Choroid plexus epithelial cell (primary cell): Measurements from ENCODE around the gene PSMG4.
"Not testable (repeated sequence)": the region's sequence is repeated elsewhere in the genome, so short reads cannot be mapped to it uniquely, and the experiment has no call there.

Experiments
- DNase-seq: peaks from one replicate; pipeline ENCODE4 v3.0.0-alpha.2; 2010; ENCODE audit warnings: low read depth
- H3K4me3 ChIP-seq: 2 replicates; pipeline ENCODE4 v1.5.1; 2011; ENCODE audit warnings: low read depth, mild to moderate bottlenecking, control low read depth, low read length, moderate library complexity
- TF ChIP-seq, protein P1 (sequence below): conservative IDR thresholded peaks from 2 replicates; pipeline ENCODE4 v1.5.1; 2011; ENCODE audit warnings: low read depth, mild to moderate bottlenecking, control low read depth, inconsistent platforms, low read length, moderate library complexity

The PSMG4 gene

DNA sequence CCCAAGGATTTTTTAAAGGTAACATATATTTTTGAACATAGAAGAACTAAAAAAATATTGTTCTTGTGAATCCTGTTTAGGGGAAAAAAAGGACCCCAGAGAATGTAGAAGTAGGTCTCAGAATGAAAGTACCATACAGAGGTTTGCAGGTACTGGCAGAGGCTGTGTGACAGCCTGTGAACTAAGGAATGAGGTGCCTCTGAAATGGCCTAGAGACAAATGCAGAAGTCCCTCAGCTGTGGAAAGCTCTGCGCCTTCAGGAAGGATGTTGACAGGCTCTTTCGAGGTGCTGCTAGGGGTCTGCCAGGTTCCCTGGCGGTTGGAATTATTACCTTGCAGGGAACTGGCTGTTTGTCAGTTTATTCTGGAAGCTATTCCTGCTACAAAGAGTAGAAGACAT, 22.7 kb upstream of the PSMG4 start:
- DNase-seq, result no peak
- H3K4me3 ChIP-seq, result no peak overlapping the region
- TF ChIP-seq, protein P1, sequence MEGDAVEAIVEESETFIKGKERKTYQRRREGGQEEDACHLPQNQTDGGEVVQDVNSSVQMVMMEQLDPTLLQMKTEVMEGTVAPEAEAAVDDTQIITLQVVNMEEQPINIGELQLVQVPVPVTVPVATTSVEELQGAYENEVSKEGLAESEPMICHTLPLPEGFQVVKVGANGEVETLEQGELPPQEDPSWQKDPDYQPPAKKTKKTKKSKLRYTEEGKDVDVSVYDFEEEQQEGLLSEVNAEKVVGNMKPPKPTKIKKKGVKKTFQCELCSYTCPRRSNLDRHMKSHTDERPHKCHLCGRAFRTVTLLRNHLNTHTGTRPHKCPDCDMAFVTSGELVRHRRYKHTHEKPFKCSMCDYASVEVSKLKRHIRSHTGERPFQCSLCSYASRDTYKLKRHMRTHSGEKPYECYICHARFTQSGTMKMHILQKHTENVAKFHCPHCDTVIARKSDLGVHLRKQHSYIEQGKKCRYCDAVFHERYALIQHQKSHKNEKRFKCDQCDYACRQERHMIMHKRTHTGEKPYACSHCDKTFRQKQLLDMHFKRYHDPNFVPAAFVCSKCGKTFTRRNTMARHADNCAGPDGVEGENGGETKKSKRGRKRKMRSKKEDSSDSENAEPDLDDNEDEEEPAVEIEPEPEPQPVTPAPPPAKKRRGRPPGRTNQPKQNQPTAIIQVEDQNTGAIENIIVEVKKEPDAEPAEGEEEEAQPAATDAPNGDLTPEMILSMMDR, result no peak

DNA sequence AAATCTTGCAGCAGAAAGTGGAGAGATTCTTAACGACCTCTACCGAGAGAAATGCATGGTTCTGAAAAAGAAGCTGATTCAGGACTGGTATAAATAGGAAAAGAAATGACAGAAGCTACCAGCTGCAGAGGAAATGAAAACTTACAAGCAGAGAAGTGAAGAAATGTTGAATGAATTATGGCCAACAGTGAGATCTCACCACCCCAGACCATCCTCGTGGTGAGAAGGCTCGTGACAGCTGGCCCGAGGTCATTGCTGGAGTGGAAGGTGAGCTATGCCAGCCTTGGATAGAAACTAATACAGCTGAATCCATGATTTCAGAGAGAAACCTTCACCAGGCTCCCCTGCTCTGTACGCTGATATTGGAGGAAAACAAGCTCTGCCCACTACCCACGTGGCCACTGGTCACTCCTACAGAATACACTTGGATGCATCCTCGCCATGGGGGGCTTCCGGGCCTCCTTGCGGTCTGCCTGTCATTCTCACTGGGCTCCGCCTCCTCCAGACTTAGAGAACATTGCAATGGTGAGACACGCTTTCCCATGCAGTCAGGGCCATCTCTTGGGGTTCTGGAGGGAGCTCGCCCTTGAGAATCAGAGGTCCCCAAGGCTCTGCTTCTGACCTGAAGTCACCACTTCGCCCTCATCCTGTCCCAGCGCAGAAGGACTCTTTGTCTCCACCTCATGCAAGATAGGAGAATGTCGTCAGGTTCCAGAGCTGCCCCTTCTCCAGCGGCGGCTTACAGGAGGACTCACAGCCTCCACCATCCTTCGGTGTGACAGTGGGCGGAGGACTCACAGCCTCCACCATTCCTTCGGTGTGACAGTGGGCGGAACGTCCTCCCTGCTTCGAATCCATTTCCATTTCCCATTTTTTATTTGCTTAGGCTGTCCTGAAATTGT, 20.7 kb upstream of the PSMG4 start:
- no peak overlapping the region for H3K4me3 ChIP-seq
- peak; percentile 59 for DNase-seq
- TF ChIP-seq, protein P1, result no peak

DNA sequence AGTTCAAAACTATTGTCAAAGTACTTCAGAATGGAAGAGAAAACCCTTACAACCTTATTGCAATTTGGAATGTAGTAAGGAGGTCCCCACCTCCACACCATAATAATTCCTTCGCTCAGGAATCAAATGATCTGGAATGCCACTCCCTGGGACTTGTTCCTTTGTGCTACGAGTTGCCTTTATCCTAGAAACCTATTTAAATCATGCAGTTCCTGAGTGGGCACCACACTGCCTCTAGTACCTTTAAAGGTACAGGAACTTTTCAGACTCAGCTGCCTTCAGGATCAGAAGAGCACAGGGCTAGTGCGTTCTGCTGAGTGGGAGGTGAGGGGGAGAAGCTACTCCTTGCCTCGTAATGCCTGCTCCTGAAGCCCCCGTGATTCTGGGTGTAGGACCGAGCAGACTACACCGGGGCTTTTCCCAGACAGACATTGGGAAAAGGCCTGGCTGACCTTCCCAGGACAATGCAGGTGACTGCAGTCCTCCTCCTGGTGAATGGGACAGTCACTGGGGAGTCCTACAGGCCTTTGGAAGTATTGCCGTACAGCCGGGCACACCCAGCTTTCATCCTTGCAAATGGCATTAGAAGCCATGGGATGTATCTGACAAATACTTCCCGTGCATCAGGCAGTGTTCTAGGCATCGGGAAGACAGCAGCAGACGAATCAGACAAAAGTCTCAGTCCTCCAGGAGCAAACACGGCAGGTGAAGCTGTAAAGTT, 19.5 kb upstream of the PSMG4 start:
- DNase-seq, result no peak
- no peak overlapping the region for H3K4me3 ChIP-seq
- TF ChIP-seq, protein P1, result peak; percentile 18

DNA sequence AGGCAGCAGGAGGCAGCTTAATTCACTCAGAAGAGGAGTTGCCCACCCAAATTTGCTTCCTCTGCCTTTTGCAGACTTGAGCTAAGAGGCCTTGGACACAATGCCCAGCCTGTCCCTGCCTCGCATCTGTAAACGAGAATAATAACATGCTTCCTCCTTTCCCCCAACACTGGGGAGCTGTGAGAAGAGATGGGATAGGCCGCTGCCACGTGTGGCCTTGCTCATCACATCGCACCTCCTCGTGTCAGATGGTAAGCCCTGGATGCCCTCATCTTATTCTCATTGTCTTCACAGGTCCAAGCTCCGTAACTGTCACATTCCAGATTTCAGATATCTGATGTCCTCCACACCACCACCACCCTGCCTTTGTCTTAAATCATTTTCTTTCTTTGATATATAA, 18.2 kb upstream of the PSMG4 start:
- H3K4me3 ChIP-seq, result no peak overlapping the region
- no peak for DNase-seq
- TF ChIP-seq, protein P1, result no peak

DNA sequence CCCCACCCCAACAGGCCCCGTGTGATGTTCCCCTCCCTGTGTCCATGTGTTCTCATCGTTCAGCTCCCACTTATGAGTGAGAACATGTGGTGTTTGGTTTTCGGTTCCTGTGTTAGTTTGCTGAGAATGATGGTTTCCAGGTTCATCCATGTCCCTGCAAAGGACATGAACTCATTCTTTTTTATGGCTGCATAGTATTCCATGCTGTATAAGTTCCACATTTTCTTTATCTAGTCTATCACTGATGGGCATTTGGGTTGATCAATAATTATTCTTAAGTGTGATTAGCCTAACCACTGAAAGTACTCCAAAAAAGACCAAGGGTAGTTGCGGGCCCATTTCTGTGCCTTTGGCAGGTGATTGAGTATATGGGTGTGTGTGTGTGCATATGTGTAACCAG, 17.0 kb upstream of the PSMG4 start:
- H3K4me3 ChIP-seq, DNase-seq: not testable (repeated sequence)

DNA sequence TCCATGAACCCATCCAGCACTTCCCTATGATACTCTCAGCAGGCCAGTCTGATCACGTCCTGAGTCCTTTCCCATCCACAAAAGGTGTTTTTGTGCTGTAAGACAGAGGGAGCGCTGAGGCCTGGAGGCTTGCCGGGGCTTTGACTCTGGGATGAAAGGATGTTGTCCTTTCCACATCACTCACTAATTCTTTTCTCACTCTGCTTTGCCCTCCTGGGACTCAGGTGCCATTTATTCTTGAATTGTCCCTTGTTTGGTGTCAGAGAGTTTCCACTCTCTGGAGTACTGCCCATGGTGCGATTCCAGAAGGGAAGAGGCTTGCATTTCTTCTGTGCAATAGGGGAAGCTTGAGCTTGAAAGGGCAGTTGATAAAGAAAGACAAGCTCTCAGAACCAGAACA, 16.0 kb upstream of the PSMG4 start:
- no peak overlapping the region for H3K4me3 ChIP-seq
- no peak for DNase-seq
- TF ChIP-seq, protein P1, result no peak

DNA sequence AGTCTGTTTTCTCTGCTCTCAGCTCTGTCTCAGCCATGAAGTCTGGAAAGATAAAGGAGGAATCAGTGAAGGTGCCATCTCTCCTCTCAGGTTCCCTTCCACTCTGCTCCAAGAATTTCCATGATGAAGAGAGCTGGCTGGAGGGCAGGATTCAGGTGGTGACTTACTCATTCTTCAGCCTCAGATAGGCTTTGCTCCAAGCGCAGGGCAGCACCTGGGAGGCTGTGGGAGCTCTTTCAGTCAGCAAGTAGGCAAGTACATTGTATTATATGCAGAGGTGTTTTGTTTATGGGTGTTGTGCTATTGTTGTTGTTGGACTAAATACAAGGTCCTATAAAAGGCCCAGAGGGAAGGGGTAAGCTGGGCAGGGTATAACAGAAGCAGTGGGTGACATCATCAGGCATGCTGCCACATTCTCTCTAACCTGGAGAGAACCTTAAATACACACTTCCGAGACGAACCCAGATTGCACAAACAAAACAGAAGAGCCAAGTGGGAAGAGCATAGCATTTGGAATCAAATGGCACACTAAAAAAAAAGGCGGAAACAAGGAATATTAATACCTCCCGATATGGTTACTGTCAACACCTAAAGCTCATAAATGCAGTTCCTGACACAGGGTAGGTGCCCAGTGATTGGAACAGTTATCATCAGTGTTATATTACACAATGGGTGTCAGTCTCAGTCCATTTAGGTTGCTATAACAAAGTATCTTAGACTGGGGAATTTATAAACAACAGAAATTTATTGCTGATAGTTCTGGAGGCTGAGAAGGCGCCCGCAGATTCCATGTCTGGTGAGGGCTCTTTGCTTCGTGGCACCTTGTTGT, 14.5 kb upstream of the PSMG4 start:
- H3K4me3 ChIP-seq, result no peak overlapping the region
- DNase-seq, result no peak
- TF ChIP-seq, protein P1, result no peak

DNA sequence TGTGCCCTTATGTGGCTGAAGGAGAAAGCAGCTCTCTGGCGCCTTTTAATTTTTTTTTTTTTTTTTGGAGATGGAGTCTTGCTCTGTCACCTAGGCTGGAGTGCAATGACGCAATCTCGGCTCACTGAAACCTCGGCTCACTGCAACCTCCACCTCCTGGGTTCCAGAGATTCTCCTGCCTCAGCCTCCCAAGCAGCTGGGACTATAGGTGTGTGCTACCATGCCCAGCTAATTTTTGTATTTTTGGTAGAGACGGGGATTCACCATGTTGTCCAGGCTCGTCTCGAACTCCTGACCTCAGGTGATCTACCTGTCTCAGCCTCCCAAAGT, 13.9 kb upstream of the PSMG4 start:
- not testable (repeated sequence) for H3K4me3 ChIP-seq, DNase-seq
